Activated CD4-positive, alpha-beta T cell treated with anti-CD3 and anti-CD28 coated beads, Interleukin-2, Interleukin-4, amounts not matched to agents 100 ng/mL and 50 ng/mL, durations not matched to agents 16 hours and 8 hours (primary cell): ENCODE data around the gene RNF111.
A peak's percentile ranks its signal among the peaks of the same experiment; 100 is the strongest.
"Not testable (repeated sequence)": the region's sequence is repeated elsewhere in the genome, so short reads cannot be mapped to it uniquely, and the experiment has no call there.

ENCODE experiments used
- DNase-seq: peaks from one replicate; pipeline ENCODE4 v3.0.0-alpha.2; 2020; ENCODE audit warnings: low spot score

The RNF111 gene

DNA sequence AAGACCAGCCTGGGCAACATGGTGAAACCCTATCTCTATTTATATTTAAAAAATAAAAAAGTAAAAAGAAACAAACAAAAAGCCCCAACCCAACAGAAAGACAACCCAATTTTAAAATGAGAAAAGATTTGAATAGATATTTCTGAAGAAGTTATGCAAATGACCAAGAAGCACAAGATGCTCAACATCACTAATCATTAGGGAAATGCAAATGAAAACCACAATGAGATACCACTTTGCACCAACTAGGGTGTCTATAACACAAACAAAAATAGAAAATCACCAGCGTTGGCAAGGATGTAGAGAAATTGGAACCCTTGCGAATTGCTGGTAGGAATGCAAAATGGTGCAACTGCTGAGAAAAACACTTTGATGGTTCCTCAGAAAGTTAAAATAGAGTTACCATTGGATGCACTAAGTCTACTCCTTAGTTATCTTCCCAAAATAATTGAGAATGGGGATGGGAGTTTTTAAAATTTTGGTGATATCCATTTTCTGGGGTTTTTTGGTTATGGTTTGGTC is 71.7 kb downstream of the RNF111 start:
- no peak for DNase-seq

DNA sequence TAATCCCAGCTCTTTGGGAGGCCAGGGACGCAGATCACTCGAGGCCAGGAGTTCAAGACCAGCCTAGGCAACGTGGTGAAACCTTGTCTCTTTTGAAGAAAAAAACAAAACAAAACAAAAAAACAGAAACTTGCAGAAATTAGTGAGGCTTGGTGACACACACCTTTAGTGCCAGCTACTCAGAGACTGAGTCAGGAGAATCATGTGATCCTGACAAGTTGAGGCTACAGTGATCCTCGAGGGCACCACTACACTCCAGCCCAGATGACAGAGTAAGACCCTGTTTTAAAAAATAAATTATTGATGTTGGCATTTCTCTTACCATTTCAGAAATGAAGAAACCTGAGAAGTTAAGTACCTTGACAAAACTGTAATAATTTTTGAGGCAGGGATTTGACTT is 72.9 kb downstream of the RNF111 start:
- no peak for DNase-seq

DNA sequence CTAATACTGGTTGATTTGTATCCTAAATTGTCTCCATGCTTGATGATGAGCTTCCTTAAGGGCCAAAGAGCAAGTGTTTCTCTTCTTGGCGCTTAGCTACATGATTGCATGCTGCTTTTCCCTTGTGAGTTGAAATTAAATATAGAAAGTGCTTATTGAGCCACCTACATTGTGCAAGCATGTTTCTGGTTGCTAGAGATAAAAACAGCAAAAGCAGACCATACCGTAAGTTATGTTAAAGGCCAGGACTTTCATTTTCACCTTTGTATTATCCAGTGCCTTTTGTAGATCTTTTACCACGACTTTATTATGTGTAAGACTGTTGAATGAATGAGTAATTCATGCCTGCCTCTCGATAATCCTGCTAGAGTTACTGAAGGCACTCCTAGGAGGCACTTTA is 75.6 kb downstream of the RNF111 start:
- DNase-seq, result no peak

DNA sequence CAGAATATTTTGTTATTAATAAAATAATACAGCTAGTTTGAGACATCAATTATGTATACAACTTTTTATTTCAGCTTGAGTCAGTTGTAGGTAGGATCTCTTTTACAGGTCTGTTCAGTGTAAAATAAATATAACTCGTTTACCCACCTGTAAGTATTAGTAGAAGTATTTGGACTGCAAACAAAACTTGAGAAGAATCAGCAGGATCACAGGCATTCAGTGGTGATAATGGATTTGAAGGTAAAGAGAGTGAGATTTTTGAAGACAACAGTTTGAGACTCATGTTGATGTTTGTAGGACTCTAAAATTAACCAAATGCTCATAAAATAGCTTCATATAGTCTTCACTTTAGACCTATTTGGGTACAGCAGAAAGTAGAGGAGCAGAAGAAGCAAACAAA is 82.0 kb downstream of the RNF111 start:
- DNase-seq, result no peak

DNA sequence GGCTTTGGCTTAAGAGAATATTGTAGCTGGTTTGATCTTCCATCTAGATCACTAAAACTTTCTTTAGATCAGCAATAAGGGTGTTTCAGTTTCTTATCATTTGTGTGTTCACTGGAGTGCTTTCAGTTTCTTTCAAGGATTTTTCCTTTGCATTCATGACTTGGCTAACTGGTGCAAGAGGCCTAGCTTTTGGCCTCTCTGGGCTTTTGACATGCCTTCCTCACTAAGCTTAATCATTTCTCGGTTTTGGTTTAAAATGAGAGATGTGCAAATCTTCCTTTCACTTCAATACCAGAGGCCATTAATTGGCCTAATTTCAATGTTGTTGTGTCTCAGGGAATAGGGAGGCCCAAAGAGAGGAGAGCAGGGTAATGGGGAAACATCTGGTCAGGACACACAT is 87.1 kb downstream of the RNF111 start:
- peak; percentile 33 for DNase-seq

DNA sequence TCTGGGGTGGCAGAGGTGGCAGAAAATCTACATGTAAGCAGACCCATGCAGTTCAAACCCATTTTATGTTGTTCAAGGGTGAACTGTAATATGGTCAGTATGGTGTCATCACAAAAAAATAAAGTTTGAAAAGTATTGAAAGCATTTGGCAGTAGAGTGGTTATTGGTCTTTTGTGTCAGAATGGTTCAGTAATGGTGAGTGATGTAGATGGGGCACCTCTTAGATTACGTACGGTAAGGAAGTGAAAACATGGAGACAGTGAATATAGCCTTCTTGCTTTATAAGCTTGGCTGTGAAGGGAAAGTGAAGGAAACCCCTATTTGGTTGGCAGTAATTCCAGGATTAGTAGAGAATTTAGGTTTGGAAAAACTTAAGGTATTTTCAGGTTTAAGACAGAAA is 100.3 kb downstream of the RNF111 start:
- no peak for DNase-seq

DNA sequence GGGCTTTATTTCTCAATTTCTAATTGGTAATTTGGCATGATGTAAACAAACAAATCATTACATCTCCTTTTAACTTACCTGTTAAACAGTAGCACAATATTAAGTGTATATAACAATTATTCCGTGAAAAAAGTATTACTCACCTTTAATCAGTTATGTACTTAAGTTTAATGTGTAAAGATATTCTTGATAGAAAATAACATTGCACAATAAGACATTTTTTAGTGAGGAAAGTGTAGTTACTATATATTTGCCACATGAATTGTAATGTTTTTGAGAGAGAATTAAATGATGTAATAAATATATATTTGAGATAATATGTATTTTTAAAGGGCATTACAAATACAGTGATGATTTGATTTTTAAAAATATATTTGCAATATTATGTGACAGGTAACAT is 106.6 kb downstream of the RNF111 start:
- DNase-seq, result no peak

DNA sequence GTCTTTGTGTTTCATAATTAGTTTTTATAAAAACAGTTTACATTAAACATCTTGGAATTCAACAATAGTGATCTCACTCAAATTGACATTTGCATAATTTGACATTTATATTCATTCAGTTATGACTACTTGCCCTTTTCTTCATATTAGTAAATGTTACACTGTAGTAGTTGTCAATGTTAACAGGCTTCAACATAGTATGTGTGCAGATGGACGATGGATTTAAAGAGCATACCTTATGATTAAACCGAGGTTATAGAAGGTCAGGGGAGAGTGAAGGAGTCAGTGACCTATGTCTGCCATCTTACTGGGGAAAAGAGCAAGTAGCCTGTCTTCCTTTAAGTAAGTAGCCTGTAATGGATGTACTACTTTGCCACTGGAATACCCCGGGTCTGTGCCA is 109.0 kb downstream of the RNF111 start:
- DNase-seq, result no peak

DNA sequence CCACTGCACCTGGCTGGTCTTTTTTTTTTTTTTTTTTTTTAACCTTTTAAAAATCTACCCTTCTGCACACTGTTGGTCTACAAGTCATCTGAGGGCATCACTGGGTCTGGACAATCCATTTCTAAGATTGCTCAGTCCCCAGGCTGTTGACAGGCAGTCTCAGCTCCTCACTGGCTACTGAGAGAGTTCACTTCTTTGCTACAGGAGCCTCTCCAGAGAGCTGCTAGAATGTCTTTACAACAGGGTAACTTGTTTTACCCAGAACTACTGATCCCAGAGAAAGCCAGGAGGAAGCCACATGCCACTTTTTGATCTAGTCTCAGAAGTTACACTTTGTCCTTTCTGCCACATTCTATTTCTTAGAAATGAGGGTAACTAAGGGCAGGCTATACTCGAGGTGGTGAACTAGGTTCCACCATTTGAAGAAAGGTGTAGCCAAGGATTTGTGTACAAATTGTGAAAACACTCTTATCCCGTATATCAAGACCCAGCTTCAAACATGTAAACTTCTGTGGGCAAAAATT is 111.8 kb downstream of the RNF111 start:
- no peak for DNase-seq

DNA sequence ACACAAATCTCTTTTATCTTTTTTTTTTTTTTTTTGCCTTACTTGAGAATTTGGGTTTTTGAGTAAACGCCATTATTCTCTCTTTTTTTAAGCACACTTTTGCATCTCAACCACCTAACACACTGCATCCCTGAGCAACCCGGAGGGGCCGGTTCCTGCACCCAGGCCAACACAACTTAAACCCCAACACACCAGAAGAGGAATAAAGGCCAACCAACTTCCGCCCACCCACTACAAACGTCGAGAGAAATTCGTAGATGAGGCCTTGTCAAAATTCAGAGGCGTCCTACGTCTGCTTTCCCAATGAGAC is 117.1 kb downstream of the RNF111 start:
- no peak for DNase-seq

DNA sequence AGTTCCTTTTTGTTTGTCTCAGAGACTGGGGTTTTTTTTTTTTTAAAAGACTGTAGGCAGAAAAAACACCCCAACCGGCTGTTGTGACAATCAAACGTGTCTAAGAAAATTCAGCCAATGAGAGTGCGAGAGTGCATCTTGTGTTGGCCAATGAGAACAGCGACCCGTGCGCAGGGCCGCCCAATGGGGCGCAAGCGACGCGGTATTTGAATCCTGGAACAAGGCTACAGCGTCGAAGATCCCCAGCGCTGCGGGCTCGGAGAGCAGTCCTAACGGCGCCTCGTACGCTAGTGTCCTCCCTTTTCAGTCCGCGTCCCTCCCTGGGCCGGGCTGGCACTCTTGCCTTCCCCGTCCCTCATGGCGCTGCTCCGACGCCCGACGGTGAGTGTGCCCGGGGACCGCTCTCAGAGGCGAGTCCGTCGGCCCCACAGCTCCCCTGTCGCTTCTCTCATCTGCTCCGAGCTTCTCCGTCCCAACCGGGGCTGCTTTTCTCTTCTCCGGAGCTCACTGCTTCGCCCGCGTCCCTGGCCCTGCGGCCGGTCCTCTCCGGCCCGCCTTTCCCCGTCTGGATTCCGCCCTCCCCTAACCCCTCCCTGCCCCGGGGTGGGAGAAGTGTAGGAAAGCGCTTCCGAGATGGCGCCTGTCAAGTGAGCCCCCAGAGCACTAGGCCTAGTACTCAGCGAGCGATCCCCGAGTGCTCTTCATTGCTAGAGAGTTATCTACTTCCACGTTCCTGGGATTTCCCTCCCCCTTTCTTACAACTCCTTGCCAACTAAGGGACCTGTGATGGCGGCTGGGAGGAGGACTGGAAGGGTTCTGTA is 117.7 kb downstream of the RNF111 start, which contains the start of gene CCNB2:
TSS of gene CCNB2 (plus strand) at position 235 of the 821 bp plus-strand sequence. CDS start at position 358, 123 bp downstream.
- peak; percentile 93 for DNase-seq

DNA sequence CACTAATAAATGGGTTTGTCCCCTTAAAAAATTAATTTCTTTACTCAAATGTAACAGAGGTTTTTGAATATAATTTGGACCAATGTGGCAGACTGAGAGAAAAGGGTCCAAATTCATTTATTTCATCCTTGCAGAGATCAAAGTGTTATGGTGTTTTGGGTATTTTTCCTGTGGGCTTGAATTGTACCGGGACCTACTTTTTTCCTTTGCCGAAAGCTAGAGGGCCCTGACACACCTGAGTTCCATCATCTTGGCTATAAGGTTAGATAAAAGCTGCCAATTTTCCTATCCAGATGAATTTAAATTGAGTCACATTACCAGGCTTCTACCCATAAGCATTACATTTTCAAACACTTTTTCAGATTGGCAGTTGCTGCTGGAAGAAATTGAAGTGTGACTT is 118.4 kb downstream of the RNF111 start:
- no peak for DNase-seq

DNA sequence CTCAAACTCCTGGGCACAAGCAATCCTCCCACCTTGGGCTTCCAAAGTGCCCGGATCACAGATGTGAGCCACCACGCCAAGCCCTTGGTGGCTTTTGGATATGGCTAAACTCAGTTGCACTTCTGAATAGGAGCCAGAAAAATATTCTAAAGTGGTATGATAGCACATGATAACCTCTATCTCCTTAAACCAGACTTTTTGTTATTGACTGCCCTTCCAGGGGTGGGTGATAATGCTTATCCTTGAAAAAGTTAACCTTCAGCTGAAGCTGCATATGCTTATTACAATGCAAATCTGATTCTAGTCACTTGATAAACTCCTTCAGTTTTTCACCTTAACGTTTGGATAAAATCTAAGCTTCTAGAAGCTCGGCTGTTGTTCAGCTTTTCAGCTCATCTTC is 123.8 kb downstream of the RNF111 start:
- no peak for DNase-seq

DNA sequence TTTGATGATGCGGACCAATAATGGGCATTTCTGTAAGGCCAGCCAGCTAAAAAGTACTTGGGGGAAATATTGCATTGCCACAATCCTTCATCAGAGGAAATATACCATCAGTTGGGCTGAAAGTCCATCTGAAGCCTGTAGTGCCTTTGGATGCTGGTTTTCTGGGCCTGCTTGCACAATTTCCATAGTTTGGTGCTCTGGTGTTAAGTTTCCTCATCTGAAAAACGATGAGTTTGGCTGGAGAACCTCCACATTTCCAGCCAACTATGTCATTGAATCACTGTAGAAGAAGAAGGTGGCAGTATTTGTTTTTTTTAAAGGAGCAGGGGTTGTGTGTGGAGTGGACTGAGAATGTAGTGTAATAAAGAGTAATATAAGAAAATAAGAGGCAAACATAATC is 127.6 kb downstream of the RNF111 start:
- no peak for DNase-seq

DNA sequence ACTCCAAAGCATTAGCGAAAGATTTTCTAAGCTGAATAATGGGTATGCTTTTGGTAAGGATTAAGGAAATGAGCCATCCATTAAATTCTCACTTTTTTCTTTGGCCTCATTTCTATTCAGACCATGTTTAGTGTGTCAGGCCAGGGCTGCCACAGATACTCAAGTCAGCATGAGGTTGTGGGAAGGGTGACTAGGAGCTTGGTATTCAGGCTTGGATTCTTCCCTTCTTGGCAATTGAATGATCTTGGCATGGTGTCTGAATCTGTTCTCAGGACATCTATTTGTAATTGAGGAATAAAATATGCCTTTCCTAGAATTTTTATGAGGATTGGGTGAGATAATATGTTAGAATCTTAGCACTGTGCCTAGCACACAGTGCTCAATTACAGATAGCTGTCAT is 128.7 kb downstream of the RNF111 start:
- no peak for DNase-seq

DNA sequence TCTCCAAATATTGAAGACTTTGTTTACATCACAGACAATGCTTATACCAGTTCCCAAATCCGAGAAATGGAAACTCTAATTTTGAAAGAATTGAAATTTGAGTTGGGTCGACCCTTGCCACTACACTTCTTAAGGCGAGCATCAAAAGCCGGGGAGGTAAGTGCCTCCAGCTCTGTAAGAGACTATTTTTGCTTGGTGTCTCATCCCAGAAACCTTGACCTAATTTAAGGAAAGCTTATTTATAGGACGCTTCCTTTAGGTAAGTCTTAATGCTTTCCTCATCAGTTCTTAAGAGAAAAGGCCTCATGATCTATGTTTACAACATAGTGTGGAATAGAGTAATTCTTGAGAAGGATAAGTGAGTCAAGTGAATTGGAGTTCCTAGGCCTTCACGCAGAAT is 129.3 kb downstream of the RNF111 start:
- no peak for DNase-seq

DNA sequence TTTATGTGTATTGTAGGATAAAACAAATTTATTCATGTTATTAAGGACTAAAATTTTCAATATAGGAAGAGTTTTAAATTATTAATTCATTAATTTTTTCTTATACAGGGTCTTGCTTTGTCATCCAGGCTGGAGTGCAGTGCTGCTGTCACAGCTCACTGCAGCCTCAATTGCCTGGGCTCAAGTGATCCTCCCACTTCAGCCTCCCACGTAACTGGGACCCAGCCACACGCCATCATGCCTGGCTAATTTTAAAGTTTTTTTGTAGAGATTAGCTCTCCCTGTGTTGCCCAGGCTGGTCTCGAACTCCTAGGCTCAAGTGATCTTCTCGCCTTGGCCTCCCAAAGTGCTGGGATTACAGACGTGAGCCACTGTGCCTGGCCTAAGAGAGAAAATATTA is 132.2 kb downstream of the RNF111 start:
- no peak for DNase-seq

DNA sequence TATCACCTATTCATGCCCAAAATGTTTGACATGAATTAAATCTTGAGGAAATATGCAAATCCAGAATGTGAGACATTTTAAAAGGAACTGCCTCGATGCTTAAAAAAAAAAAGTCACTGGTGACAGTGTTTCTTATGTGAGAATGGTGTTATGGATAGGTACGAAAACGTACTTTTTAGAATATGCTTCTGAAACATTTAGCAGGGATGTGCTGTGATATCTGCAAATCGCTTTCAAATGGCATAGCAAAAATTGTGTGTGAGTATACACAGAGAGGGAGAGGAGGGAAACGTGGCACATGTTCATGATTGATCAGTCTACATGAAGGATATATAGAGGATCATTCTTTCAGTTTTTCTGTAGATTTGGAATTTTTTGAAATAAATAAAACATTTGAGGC is 133.5 kb downstream of the RNF111 start:
- no peak for DNase-seq

DNA sequence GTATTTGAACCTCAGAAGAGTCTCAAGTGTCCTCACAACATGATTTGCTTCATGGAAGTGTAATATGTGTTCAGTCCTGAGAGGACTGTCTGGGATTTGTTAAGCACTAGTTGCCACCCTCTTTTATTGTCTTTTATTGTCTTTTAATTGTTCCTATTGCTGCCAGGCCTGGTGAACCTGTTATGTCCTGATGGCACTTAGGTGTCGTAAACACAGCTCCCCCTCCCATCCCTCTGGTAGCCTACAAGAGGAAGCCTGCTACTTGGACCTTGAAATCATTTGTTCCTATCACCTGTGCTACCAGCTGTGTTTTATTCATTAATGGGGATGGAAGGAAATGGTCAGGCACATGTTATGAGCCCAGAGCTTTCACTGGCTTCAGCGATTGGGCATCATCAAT is 136.8 kb downstream of the RNF111 start:
- no peak for DNase-seq

DNA sequence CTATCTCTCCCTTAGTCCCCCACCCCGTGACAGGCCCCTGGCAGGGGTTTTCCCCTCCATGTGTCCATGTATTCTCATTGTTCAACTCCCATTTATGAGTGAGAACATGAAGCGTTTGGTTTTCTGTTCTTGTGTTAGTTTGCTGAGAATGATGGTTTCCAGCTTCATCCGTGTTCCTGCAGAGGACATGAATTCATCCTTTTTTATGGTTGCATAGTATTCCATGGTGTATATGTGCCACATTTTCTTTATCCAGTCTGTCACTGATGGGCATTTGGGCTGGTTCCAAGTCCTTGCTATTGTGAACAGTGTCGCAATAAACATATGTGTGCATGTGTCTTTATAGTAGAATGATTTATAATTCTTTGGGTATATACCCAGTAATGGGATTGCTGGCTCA is 138.2 kb downstream of the RNF111 start:
- DNase-seq, result not testable (repeated sequence)

DNA sequence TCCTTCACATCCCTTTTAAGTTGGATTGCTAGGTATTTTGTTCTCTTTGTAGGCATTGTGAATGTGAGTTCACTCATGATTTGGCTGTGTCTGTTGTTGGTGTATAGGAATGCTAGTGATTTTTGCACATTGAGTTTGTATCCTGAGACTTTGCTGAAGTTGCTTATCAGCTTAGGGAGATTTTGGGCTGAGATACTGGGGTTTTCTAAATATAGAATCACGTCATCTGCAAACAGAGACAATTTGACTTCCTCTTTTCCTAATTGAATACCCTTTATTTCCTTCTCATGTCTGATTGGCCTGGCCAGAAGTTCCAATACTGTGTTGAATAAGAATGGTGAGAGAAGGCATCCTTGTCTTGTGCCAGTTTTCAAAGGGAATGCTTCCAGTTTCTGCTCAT is 139.8 kb downstream of the RNF111 start:
- DNase-seq, result not testable (repeated sequence)

DNA sequence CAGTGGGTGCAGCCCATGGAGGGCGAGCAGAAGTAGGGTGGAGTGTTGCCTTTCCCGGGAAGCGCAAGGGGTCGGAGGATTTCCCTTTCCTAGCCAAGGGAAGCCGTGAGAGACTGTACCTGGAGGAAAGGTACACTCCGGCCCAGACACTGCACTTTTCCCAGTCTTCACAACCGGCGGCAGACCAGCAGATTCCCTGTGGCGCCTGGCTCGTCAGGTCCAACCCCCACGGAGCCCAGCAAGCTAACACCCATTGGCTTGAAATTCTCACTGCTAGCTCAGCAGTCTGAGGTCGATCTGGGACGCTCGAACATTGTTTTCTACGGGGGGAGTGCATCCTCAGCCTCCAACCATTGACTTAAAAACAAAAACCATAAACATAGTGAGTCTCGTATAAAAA is 144.0 kb downstream of the RNF111 start:
- no peak for DNase-seq

DNA sequence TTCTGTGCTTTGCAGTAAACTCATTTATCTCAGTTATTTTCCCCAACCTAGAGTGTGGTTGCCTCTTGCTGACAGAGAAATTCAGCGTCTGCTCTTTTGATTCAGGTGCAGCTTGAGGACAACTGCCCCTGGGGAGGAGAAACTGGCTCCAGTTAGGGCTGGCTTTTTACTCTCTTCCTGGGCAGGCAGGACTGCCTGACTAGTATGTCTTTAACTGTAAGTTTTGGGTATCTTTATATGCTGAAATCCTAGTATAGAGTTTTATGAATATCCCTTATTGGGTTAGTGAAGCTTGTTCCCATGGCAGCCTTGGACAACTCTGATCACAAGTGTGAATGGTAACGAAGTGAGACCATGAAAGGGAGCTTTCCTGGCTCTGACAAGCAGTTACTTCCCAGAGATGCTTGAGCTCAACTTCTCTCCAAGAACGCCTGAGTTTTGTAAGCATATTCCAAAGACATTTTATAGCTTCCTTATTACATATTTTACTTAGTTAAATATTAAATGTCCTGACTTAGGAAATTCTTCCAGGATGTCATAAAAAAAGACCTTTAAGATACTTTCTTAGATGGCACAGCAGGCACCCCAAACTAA is 144.6 kb downstream of the RNF111 start:
- no peak for DNase-seq
